WTC11 (cell line): ENCODE data around the gene SDC4. TPM values are rescaled to one million over a fixed set of nuclear protein-coding genes. Genes with fewer than 3 reads are reported as not detected.

Experiments used
- ATAC-seq: fragments of 200-7000 bp; cut with Tn5 transposase; 2 replicates; pipeline ENCODE4 v1.10.0; 2021; ENCODE audit warnings: mild to moderate bottlenecking, moderate library complexity
- CTCF ChIA-PET: fragments of 300-600 bp; sonication (Branson Sonifier 250); formaldehyde crosslinking; loops from one replicate; lab custom pipeline; 2021; ENCODE audit warnings: antibody characterized with exemption; lab: Charles Lee
- POLR2A ChIA-PET: fragments of 350-600 bp; sonication (Branson Sonifier 250); formaldehyde crosslinking; loops from one replicate; lab custom pipeline; 2021; ENCODE audit warnings: antibody characterized with exemption; lab: Charles Lee
- DNase-seq: peaks from one replicate; pipeline ENCODE4 v3.0.0; 2021; ENCODE audit warnings: low spot score
- H3K27ac Mint-ChIP-seq: 2 replicates; pipeline ENCODE4 v1.8.0; 2021; ENCODE audit warnings: mixed read lengths
- H3K27me3 Mint-ChIP-seq: 2 replicates; pipeline ENCODE4 v1.8.0; 2021; ENCODE audit warnings: low read depth, mild to moderate bottlenecking, moderate library complexity, mixed read lengths
- H3K36me3 Mint-ChIP-seq: 2 replicates; pipeline ENCODE4 v1.8.0; 2021; ENCODE audit warnings: mixed read lengths
- H3K4me1 Mint-ChIP-seq: 2 replicates; pipeline ENCODE4 v1.8.0; 2022; ENCODE audit warnings: mixed read lengths
- H3K4me3 Mint-ChIP-seq: 2 replicates; pipeline ENCODE4 v1.8.0; 2021; ENCODE audit warnings: mild to moderate bottlenecking, moderate library complexity, mixed read lengths
- H3K9me3 Mint-ChIP-seq: 2 replicates; pipeline ENCODE4 v1.8.0; 2021; ENCODE audit warnings: mixed read lengths
- CDX4 ChIP-seq: fragments of 250-450 bp; sonication (Bioruptor Pico); IDR thresholded peaks from 2 replicates; pipeline ENCODE4 v1.9.0; 2021; ENCODE audit warnings: moderate library complexity, mild to moderate bottlenecking, inconsistent platforms, borderline replicate concordance
- CREB1 ChIP-seq: sonication (generic); formaldehyde crosslinking; IDR thresholded peaks from 2 replicates; pipeline ENCODE4 v1.8.0; 2023; ENCODE audit warnings: mild to moderate bottlenecking, missing genetic modification reagents
- E2F5 ChIP-seq: sonication (generic); formaldehyde crosslinking; IDR thresholded peaks from 2 replicates; pipeline ENCODE4 v1.8.1; 2022; ENCODE audit warnings: mild to moderate bottlenecking, moderate library complexity, missing genetic modification reagents
- ERG ChIP-seq: fragments of 250-450 bp; sonication (Bioruptor Pico); IDR thresholded peaks from 2 replicates; pipeline ENCODE4 v1.8.0; 2021; ENCODE audit warnings: mild to moderate bottlenecking
- ETV6 ChIP-seq: sonication (generic); formaldehyde crosslinking; IDR thresholded peaks from 2 replicates; pipeline ENCODE4 v1.8.1; 2022; ENCODE audit warnings: mild to moderate bottlenecking, missing genetic modification reagents
- FOXP4 ChIP-seq: sonication (generic); formaldehyde crosslinking; IDR thresholded peaks from 2 replicates; pipeline ENCODE4 v1.8.0; 2022; ENCODE audit warnings: mild to moderate bottlenecking, missing genetic modification reagents
- GABPB1 ChIP-seq: sonication (generic); formaldehyde crosslinking; IDR thresholded peaks from 2 replicates; pipeline ENCODE4 v1.8.1; 2023; ENCODE audit warnings: mild to moderate bottlenecking, missing genetic modification reagents
- NFE2L1 ChIP-seq: sonication (generic); formaldehyde crosslinking; IDR thresholded peaks from 2 replicates; pipeline ENCODE4 v1.8.1; 2023; ENCODE audit warnings: missing genetic modification reagents
- NR2C2 ChIP-seq: sonication (generic); formaldehyde crosslinking; IDR thresholded peaks from 2 replicates; pipeline ENCODE4 v1.8.0; 2022; ENCODE audit warnings: mild to moderate bottlenecking, missing genetic modification reagents
- PRDM15 ChIP-seq: sonication (generic); formaldehyde crosslinking; IDR thresholded peaks from 2 replicates; pipeline ENCODE4 v1.8.0; 2022; ENCODE audit warnings: missing genetic modification reagents
- RELA ChIP-seq: sonication (generic); formaldehyde crosslinking; IDR thresholded peaks from 2 replicates; pipeline ENCODE4 v1.8.1; 2022; ENCODE audit warnings: missing genetic modification reagents, mild to moderate bottlenecking, borderline replicate concordance
- SMAD3 ChIP-seq: sonication (generic); formaldehyde crosslinking; IDR thresholded peaks from 2 replicates; pipeline ENCODE4 v1.8.0; 2022; ENCODE audit warnings: missing genetic modification reagents, mild to moderate bottlenecking, borderline replicate concordance
- ZNF532 ChIP-seq: fragments of 250-450 bp; sonication (Bioruptor Pico); IDR thresholded peaks from 2 replicates; pipeline ENCODE4 v1.9.0; 2021; ENCODE audit warnings: mild to moderate bottlenecking, borderline replicate concordance
- total RNA-seq: library from RNA; stranded (reverse); gene quantifications from 3 replicates; pipeline ENCODE4 v1.2.3, GENCODE V29; 2021

SDC4 gene
- total RNA-seq, 1 experiment from 2014 or later, result 64.0 TPM

- CTCF ChIA-PET, result interaction anchor here (0.9 to 6.1 kb wide), 31 partner anchors 8 to 409 kb away, joined by 3 to 154 read pairs (median 14); partner anchors contain the start of genes KCNS1, MATN4, RBPJL and SDC4
- Mint-ChIP-seq H3K4me3 (no peak overlapping the region), H3K27me3 (peaks cover 56% of the 10 kb centered on the region), H3K9me3 (peaks cover 13% of the 10 kb centered on the region)
- no peak for TF ChIP-seq GABPB1 (CRISPR knock-in tag)
- no peak for TF ChIP-seq RELA (CRISPR knock-in tag)
- no peak for TF ChIP-seq NR2C2 (CRISPR knock-in tag)
- no peak for TF ChIP-seq FOXP4 (CRISPR knock-in tag)
- no peak for TF ChIP-seq ZNF532
- no peak for TF ChIP-seq PRDM15 (CRISPR knock-in tag)
- no peak for TF ChIP-seq NFE2L1
- no peak for TF ChIP-seq CDX4 (CRISPR knock-in tag)
- TF ChIP-seq SMAD3 (CRISPR knock-in tag), result no peak
- no peak for TF ChIP-seq CREB1 (CRISPR knock-in tag)
- TF ChIP-seq E2F5 (CRISPR knock-in tag), result no peak
- no peak for TF ChIP-seq ERG (CRISPR knock-in tag)
- no peak for TF ChIP-seq ETV6 (CRISPR knock-in tag)
- TF ChIP-seq, all 79 proteins: peak for 0
- POLR2A ChIA-PET, result interaction anchor here (1.4 to 1.6 kb wide), 2 partner anchors 48 to 68 kb away, joined by 4 to 6 read pairs; partner anchors contain the start of gene SYS1
- DNase-seq, result no peak
- no peak overlapping the region for H3K27ac Mint-ChIP-seq
- no peak for ATAC-seq
- H3K4me1 Mint-ChIP-seq, result peaks cover 7% of the 10 kb centered on the region; the same call in 1 of the 2 replicates
- H3K36me3 Mint-ChIP-seq, result peaks cover 15% of the 10 kb centered on the region
Observed at GRCh38 chr20:45294659-45295058, 53.6 kb downstream of the SDC4 start.
